Measurements from ENCODE around the gene FGD2.

DNA sequence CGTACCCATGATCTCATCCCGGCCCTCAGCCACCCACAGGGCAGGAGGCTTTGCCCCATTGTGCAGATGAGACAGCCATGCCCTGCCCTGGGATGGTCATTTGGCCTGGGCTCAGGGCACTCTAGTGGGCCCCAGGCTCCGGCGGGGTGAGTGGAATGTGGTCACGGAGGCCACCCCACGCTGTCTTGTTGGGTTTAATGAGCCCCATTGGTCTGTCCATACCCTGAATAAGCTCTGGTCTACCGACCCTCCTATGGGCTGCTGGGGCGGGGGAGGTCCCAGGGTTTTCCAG, 50.6 kb downstream of the FGD2 start:
- TF ChIP-seq, protein P1, sequence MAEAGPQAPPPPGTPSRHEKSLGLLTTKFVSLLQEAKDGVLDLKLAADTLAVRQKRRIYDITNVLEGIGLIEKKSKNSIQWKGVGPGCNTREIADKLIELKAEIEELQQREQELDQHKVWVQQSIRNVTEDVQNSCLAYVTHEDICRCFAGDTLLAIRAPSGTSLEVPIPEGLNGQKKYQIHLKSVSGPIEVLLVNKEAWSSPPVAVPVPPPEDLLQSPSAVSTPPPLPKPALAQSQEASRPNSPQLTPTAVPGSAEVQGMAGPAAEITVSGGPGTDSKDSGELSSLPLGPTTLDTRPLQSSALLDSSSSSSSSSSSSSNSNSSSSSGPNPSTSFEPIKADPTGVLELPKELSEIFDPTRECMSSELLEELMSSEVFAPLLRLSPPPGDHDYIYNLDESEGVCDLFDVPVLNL (IDR thresholded peaks at IDR 0.05; ENCODE audit: low read depth, low read length): no peak
- no peak for TF ChIP-seq POLR2A (IDR thresholded peaks at IDR 0.05; ENCODE audit: low read depth, low read length)
